ENCODE measurements around the gene DCUN1D3.

Gene DCUN1D3

DNA sequence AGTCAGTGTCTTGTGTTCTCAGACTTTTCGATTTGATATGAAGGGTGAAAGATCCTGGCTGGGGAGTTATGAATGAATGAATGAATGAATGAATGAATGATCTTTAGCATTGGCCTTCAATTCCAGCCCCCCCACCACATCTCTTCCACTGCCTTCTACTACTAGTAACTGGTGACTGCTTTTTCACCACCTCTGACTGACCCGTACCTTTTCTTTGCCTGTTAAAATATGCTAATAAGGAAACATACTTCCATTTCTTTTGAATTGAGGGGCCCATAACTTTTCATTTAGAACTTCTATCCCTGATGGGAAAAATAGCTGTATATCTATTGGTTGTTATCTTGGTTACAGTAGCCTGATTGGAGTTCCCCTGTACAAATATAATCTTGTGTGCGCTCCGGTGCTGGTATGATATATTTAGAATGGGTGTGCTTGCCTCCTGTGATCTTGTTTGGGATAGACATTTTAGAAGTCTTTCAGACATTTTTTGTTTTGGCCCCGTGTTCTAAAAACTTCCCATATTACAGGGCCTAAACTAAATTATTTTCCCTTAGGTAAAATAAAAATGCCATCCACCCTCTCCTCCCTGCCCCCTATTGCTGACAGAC lies 3.8 kb upstream of the DCUN1D3 start:
- Histone ChIP-seq H3K4me2 (ENCODE audit: low read depth, low read length, poor library complexity, severe bottlenecking) (peak overlapping the region; percentile 50), H3K9me3 (ENCODE audit: insufficient read depth, low read length) (no peaks in the 10 kb centered on the region), H3K9ac (ENCODE audit: low read length) (peak overlapping the region; percentile 12; the same call in 1 of the 2 replicates), H3K4me3 (ENCODE audit: insufficient read depth, low read length, poor library complexity, severe bottlenecking) (no peak overlapping the region), H3K27ac (ENCODE audit: low read depth, low read length) (peak overlapping the region; percentile 27), H3K79me2 (ENCODE audit: insufficient read depth, low read length) (peaks cover 20% of the 10 kb centered on the region; the same call in 1 of the 2 replicates), H4K20me1 (ENCODE audit: low read depth, low read length) (no peaks in the 10 kb centered on the region), H3K36me3 (ENCODE audit: low read length) (no peaks in the 10 kb centered on the region), H2AFZ (ENCODE audit: low read depth, low read length, severe bottlenecking) (no peak overlapping the region), H3F3A (ENCODE audit: insufficient read depth) (peaks cover 17% of the 10 kb centered on the region), H3K9me2 (replicated peaks; ENCODE audit: insufficient read depth, low read length) (no peaks in the 10 kb centered on the region), H3K27me3 (ENCODE audit: low read length) (no peaks in the 10 kb centered on the region)
- TF ChIP-seq EZH2phosphoT487 (conservative IDR thresholded peaks at IDR 0.05; ENCODE audit: low read length), result no peak
- TF ChIP-seq CTCF (IDR thresholded peaks at IDR 0.05; ENCODE audit: insufficient read depth, low read length, poor library complexity, severe bottlenecking), result no peak

- peaks cover 20% of the 10 kb centered on the region for H3K79me2 ChIP-seq (ENCODE audit: insufficient read depth, low read length)
Measured at GRCh38 chr16:20903116-20903898, 3.1 kb upstream of the DCUN1D3 start.

DNA sequence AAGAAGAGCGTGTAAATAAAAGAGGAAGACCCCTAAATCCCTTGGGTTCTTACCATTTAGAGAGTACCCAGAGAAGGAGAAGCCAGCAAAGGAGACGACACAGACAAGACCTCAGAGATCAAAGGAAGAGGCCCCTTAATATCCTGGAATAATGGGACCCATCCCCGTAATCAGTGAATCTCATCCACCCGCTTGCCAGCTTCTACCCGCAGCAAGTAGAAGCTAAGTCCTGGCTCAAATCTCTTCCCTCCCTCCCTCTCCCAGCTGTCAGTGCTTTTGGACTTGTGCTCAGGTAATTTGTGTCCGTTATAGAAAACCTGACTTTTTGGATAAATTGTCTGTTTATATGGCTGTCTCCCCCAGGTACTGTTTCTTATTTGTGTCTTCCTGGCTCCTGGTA lies 2.3 kb upstream of the DCUN1D3 start:
- no peak for TF ChIP-seq EZH2phosphoT487 (conservative IDR thresholded peaks at IDR 0.05; ENCODE audit: low read length)
- no peak for TF ChIP-seq CTCF (IDR thresholded peaks at IDR 0.05; ENCODE audit: insufficient read depth, low read length, poor library complexity, severe bottlenecking)
- H3K79me2 ChIP-seq (ENCODE audit: insufficient read depth, low read length), result peaks cover 25% of the 10 kb centered on the region
- peaks cover 17% of the 10 kb centered on the region for H3F3A ChIP-seq (ENCODE audit: insufficient read depth)

More at GRCh38 chr16:20903116-20903898, 3.1 kb upstream of the DCUN1D3 start:
- Histone ChIP-seq H3K4me2 (ENCODE audit: low read depth, low read length, poor library complexity, severe bottlenecking) (peak overlapping the region; percentile 50), H3K9me3 (ENCODE audit: insufficient read depth, low read length) (no peaks in the 10 kb centered on the region), H3K27ac (ENCODE audit: low read depth, low read length) (0 out of 2 replicates have a peak overlapping the region, but pooled peaks have one; percentile 27), H2AFZ (ENCODE audit: low read depth, low read length, severe bottlenecking) (no peak overlapping the region), H3K36me3 (ENCODE audit: low read length) (no peaks in the 10 kb centered on the region), H4K20me1 (ENCODE audit: low read depth, low read length) (no peaks in the 10 kb centered on the region), H3K4me3 (ENCODE audit: insufficient read depth, low read length, poor library complexity, severe bottlenecking) (no peak overlapping the region), H3K9ac (ENCODE audit: low read length) (peak overlapping the region; percentile 12; the same call in 1 of the 2 replicates), H3K9me2 (replicated peaks; ENCODE audit: insufficient read depth, low read length) (no peaks in the 10 kb centered on the region), H3F3A (ENCODE audit: insufficient read depth) (peaks cover 17% of the 10 kb centered on the region), H3K27me3 (ENCODE audit: low read length) (no peaks in the 10 kb centered on the region)
- no peak for TF ChIP-seq EZH2phosphoT487 (conservative IDR thresholded peaks at IDR 0.05; ENCODE audit: low read length)
- no peak for TF ChIP-seq CTCF (IDR thresholded peaks at IDR 0.05; ENCODE audit: insufficient read depth, low read length, poor library complexity, severe bottlenecking)

More for the DNA sequence above, 2.3 kb upstream of the DCUN1D3 start:
- Histone ChIP-seq H3K27me3 (ENCODE audit: low read length) (no peaks in the 10 kb centered on the region), H2AFZ (ENCODE audit: low read depth, low read length, severe bottlenecking) (no peak overlapping the region), H3K27ac (ENCODE audit: low read depth, low read length) (no peak overlapping the region), H3K36me3 (ENCODE audit: low read length) (no peaks in the 10 kb centered on the region), H3K4me3 (ENCODE audit: insufficient read depth, low read length, poor library complexity, severe bottlenecking) (no peak overlapping the region), H3K9me2 (replicated peaks; ENCODE audit: insufficient read depth, low read length) (no peaks in the 10 kb centered on the region), H3K9me3 (ENCODE audit: insufficient read depth, low read length) (no peaks in the 10 kb centered on the region), H4K20me1 (ENCODE audit: low read depth, low read length) (no peaks in the 10 kb centered on the region), H3K4me2 (ENCODE audit: low read depth, low read length, poor library complexity, severe bottlenecking) (no peak overlapping the region), H3K9ac (ENCODE audit: low read length) (no peak overlapping the region)

Measured in SU-DHL-6 (cell line).